Astrocyte (in vitro differentiated cells and primary cell): ENCODE results near the gene IL3RA. TPM values are rescaled to one million over a fixed set of nuclear protein-coding genes. Genes with fewer than 3 reads are reported as not detected.

Experiments used
- DNase-seq: peaks from one replicate; pipeline ENCODE4 v3.0.0-alpha.2; 2010; ENCODE audit warnings: low read depth
- FAIRE-seq: peaks from 2 replicates; lab custom pipeline; 2011; peaks lifted over from hg19 to GRCh38; lab: Jason Lieb, UNC
- H2AFZ ChIP-seq: 2 replicates; pipeline ENCODE4 v1.6.0; 2012; ENCODE audit warnings: low read depth, low read length, inconsistent platforms
- H3K27ac ChIP-seq: 2 replicates; pipeline ENCODE4 v1.5.1; 2011; ENCODE audit warnings: low read depth, low read length, inconsistent platforms
- H3K27me3 ChIP-seq: 2 replicates; pipeline ENCODE4 v1.6.0; 2011; ENCODE audit warnings: low read length, inconsistent platforms; ENCODE audit not compliant: insufficient read depth
- H3K36me3 ChIP-seq: 2 replicates; pipeline ENCODE4 v1.5.1; 2011; ENCODE audit warnings: low read length, inconsistent platforms; ENCODE audit not compliant: insufficient read depth
- H3K4me1 ChIP-seq: 2 replicates; pipeline ENCODE4 v1.5.1; 2011; ENCODE audit warnings: low read length, inconsistent platforms; ENCODE audit not compliant: insufficient read depth
- H3K4me2 ChIP-seq: 2 replicates; pipeline ENCODE4 v1.6.0; 2012; ENCODE audit warnings: low read length, inconsistent platforms
- H3K4me3 ChIP-seq: 2 replicates; pipeline ENCODE4 v1.5.1; 2011; ENCODE audit warnings: low read depth, mild to moderate bottlenecking, low read length, inconsistent platforms; ENCODE audit not compliant: insufficient read depth
- H3K79me2 ChIP-seq: 2 replicates; pipeline ENCODE4 v1.6.0; 2012; ENCODE audit warnings: mild to moderate bottlenecking, low read length, inconsistent platforms; ENCODE audit not compliant: insufficient read depth
- H3K9ac ChIP-seq: 2 replicates; pipeline ENCODE4 v1.6.0; 2012; ENCODE audit warnings: mild to moderate bottlenecking, low read length, inconsistent platforms
- H3K9me3 ChIP-seq: 2 replicates; pipeline ENCODE4 v1.5.1; 2012; ENCODE audit warnings: low read depth, mild to moderate bottlenecking, low read length, inconsistent platforms; ENCODE audit not compliant: insufficient read depth
- H4K20me1 ChIP-seq: 2 replicates; pipeline ENCODE4 v1.6.0; 2012; ENCODE audit warnings: low read length, inconsistent platforms; ENCODE audit not compliant: insufficient read depth
- H3K27ac Mint-ChIP-seq: one replicate; pipeline ENCODE4 v1.8.0; 2021; ENCODE audit warnings: mild to moderate bottlenecking, mixed read lengths; ENCODE audit not compliant: unreplicated experiment
- H3K27me3 Mint-ChIP-seq: one replicate; pipeline ENCODE4 v1.8.0; 2021; ENCODE audit warnings: low read depth, mixed read lengths; ENCODE audit not compliant: unreplicated experiment
- H3K36me3 Mint-ChIP-seq: one replicate; pipeline ENCODE4 v1.8.0; 2021; ENCODE audit warnings: low read depth, mixed read lengths; ENCODE audit not compliant: unreplicated experiment
- H3K4me1 Mint-ChIP-seq: one replicate; pipeline ENCODE4 v1.8.0; 2021; ENCODE audit warnings: low read depth, mixed read lengths; ENCODE audit not compliant: unreplicated experiment
- H3K4me3 Mint-ChIP-seq: one replicate; pipeline ENCODE4 v1.8.0; 2021; ENCODE audit warnings: mild to moderate bottlenecking, moderate library complexity, mixed read lengths; ENCODE audit not compliant: unreplicated experiment
- H3K9me3 Mint-ChIP-seq: one replicate; pipeline ENCODE4 v1.8.0; 2021; ENCODE audit warnings: mild to moderate bottlenecking, mixed read lengths; ENCODE audit not compliant: unreplicated experiment
- CTCF ChIP-seq: IDR thresholded peaks from 2 replicates; pipeline ENCODE4 v1.5.1; 2011; ENCODE audit warnings: low read depth, mild to moderate bottlenecking, inconsistent platforms, low read length, moderate library complexity; ENCODE audit not compliant: insufficient read depth
- EZH2 ChIP-seq: IDR thresholded peaks from 2 replicates; pipeline ENCODE4 v1.6.1; 2012; ENCODE audit warnings: mild to moderate bottlenecking, low read length, inconsistent platforms; ENCODE audit not compliant: insufficient read depth
- total RNA-seq: library from RNA; stranded (reverse); gene quantifications from 2 replicates; pipeline ENCODE4 v1.2.1, GENCODE V29; 2021

The IL3RA gene
- total RNA-seq, 1 donor from 2014 or later = not detected

DNA sequence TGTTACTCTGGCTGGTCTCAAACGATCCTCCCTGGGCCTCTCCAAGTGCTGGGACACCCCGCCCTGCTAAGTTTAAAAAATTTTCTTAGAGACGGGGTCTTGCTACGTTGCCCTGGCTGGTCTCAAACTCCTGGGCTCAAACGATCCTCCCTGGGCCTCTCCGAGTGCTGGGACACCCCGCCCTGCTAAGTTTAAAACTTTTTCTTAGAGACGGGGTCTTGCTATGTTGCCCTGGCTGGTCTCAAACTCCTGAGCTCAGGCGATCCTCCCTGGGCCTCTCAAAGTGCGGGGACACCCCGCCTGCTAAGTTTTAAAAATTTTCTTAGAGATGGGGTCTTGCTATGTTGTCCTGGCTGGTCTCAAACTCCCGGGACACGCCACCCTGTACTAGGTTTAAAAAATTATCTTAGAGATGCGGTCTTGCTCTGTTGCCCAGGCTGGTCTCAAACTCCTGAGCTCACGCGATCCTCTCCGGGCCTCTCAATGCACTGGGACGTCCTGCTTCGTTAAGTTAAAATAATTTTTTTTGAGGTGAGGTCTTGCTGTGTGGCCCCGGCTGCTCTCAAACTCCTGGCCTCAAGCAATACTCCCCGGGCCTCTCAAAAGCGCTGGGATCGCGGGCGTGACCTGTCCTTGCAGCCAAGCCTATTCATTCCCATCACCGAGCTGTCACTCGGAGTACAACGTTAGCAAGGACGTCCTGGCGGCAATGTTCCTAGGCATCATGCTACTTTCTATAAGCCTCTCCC is 54.2 kb downstream of the IL3RA start:
- H3K4me1 Mint-ChIP-seq = peaks cover 20% of the 10 kb centered on the region

DNA sequence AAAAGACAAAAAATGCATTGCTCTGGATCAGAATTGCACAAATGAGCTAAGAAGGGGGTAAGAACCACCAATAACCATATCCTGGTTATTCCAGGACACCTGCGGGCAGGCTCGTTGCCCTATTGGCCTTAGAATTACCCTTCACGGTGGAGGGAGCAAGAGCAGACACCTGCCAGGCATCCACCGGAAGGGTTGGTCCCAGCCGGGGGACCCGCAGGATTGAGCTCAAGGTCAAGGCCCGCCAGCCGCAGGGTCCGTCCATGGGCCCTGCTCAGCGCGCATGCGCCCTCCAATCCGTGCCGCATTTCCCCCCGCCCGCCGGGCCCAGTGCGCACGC is 54.8 kb downstream of the IL3RA start:
- Histone ChIP-seq H3K36me3 (peaks cover 33% of the 10 kb centered on the region), H3K4me1 (peaks cover 13% of the 10 kb centered on the region), H3K27ac (peak overlapping the region; percentile 98), H3K79me2 (peaks cover 90% of the 10 kb centered on the region), H3K4me3 (peak overlapping the region; percentile 98), H3K9me3 (no peaks in the 10 kb centered on the region), H3K4me2 (peak overlapping the region; percentile 93), H2AFZ (no peak overlapping the region), H4K20me1 (peaks cover 68% of the 10 kb centered on the region), H3K27me3 (no peaks in the 10 kb centered on the region), H3K9ac (peak overlapping the region; percentile 100)
- Mint-ChIP-seq H3K27ac (peak overlapping the region; percentile 66), H3K4me3 (peak overlapping the region; percentile 95), H3K27me3 (no peaks in the 10 kb centered on the region), H3K9me3 (no peaks in the 10 kb centered on the region), H3K36me3 (peaks cover 27% of the 10 kb centered on the region), H3K4me1 (peaks cover 20% of the 10 kb centered on the region)
- FAIRE-seq (no peak), DNase-seq (no peak)
- TF ChIP-seq EZH2 (no peak), CTCF (no peak)

More for the DNA sequence above, 54.2 kb downstream of the IL3RA start:
- Mint-ChIP-seq H3K4me3 (peak overlapping the region; percentile 95), H3K9me3 (no peaks in the 10 kb centered on the region), H3K36me3 (peaks cover 25% of the 10 kb centered on the region), H3K27me3 (no peaks in the 10 kb centered on the region), H3K27ac (peak overlapping the region; percentile 66)
- TF ChIP-seq EZH2 = no peak
- no peak for TF ChIP-seq CTCF
- no peak for FAIRE-seq
- Histone ChIP-seq H3K9ac (peak overlapping the region; percentile 100), H3K4me2 (peak overlapping the region; percentile 93), H3K27me3 (no peaks in the 10 kb centered on the region), H3K4me3 (peak overlapping the region; percentile 98), H3K27ac (peak overlapping the region; percentile 98), H3K36me3 (peaks cover 37% of the 10 kb centered on the region), H2AFZ (no peak overlapping the region), H3K4me1 (peaks cover 13% of the 10 kb centered on the region), H3K9me3 (no peaks in the 10 kb centered on the region), H3K79me2 (peaks cover 90% of the 10 kb centered on the region), H4K20me1 (peaks cover 68% of the 10 kb centered on the region)
- no peak for DNase-seq
